Hepatocyte (in vitro differentiated cells): ENCODE measurements around the gene B3GNT9. TPM values are rescaled to one million over a fixed set of nuclear protein-coding genes. Genes with fewer than 3 reads are reported as not detected.
A peak's percentile ranks its signal among the peaks of the same experiment; 100 is the strongest.

Experiments
- DNase-seq: peaks from one replicate; pipeline ENCODE4 v3.0.0-alpha.2; 2016; ENCODE audit warnings: low spot score
- H2AFZ ChIP-seq: fragments of 200-600 bp; sonication (generic); 2 replicates; pipeline ENCODE4 v1.6.0; 2016; ENCODE audit warnings: antibody characterized with exemption, mild to moderate bottlenecking
- H3K27ac ChIP-seq: fragments of 200-600 bp; sonication (generic); 2 replicates; pipeline ENCODE4 v1.5.1; 2016; ENCODE audit warnings: mild to moderate bottlenecking
- H3K27me3 ChIP-seq: fragments of 200-600 bp; sonication (generic); 2 replicates; pipeline ENCODE4 v1.6.1; 2016
- H3K36me3 ChIP-seq: fragments of 200-600 bp; sonication (generic); replicated peaks from 2 replicates; pipeline ENCODE4 v1.5.1; 2016; ENCODE audit warnings: low read depth; ENCODE audit not compliant: insufficient read depth
- H3K4me1 ChIP-seq: fragments of 200-600 bp; sonication (generic); 2 replicates; pipeline ENCODE4 v1.5.1; 2016; ENCODE audit warnings: mild to moderate bottlenecking, moderate library complexity; ENCODE audit not compliant: insufficient read depth
- H3K4me2 ChIP-seq: fragments of 200-600 bp; sonication (generic); 2 replicates; pipeline ENCODE4 v1.6.0; 2016
- H3K4me3 ChIP-seq: fragments of 200-600 bp; sonication (generic); 2 replicates; pipeline ENCODE4 v1.5.1; 2016; ENCODE audit warnings: mild to moderate bottlenecking
- H3K79me2 ChIP-seq: fragments of 200-600 bp; sonication (generic); 2 replicates; pipeline ENCODE4 v1.6.0; 2017; ENCODE audit warnings: mild to moderate bottlenecking
- H3K9me2 ChIP-seq: fragments of 200-600 bp; sonication (generic); replicated peaks from 2 replicates; pipeline ENCODE4 v1.6.0; 2017; ENCODE audit warnings: mild to moderate bottlenecking; ENCODE audit not compliant: insufficient read depth
- H3K9me3 ChIP-seq: fragments of 200-600 bp; sonication (generic); 2 replicates; pipeline ENCODE4 v1.5.1; 2016; ENCODE audit warnings: low read depth, mild to moderate bottlenecking
- H4K20me1 ChIP-seq: fragments of 200-600 bp; sonication (generic); 2 replicates; pipeline ENCODE4 v1.6.0; 2016; ENCODE audit warnings: mild to moderate bottlenecking; ENCODE audit not compliant: insufficient read depth, poor library complexity, severe bottlenecking
- CTCF ChIP-seq: fragments of 200-600 bp; sonication (generic); IDR thresholded peaks from 2 replicates; pipeline ENCODE4 v1.5.1; 2016; ENCODE audit warnings: antibody characterized with exemption, mild to moderate bottlenecking; ENCODE audit not compliant: poor library complexity
- EZH2 ChIP-seq: fragments of 200-600 bp; sonication (generic); IDR thresholded peaks from 2 replicates; pipeline ENCODE4 v1.6.1; 2016; ENCODE audit warnings: antibody characterized with exemption, mild to moderate bottlenecking, borderline replicate concordance
- EZH2phosphoT487 ChIP-seq: fragments of 200-600 bp; sonication (generic); IDR thresholded peaks from one replicate; pipeline ENCODE4 v1.6.1; 2018; ENCODE audit warnings: antibody characterized with exemption, mild to moderate bottlenecking, low read depth, moderate library complexity; ENCODE audit not compliant: unreplicated experiment, severe bottlenecking
- WGBS: methylation state at CpG from one replicate; pipeline ENCODE4 v1.1.6; 2016; ENCODE audit warnings: low lambda C conversion rate; ENCODE audit errors: missing lambda C conversion rate; 5-methylcytosine and 5-hydroxymethylcytosine counted together
- polyA plus RNA-seq: library from polyadenylated mRNA; unstranded; fragments of >200 nt; fragmentation: Nextera tagmentation; extraction: Ambion mirVana; gene quantifications from 2 replicates; pipeline ENCODE4 v1.2.1, GENCODE V29; 2016
- total RNA-seq: library from RNA; depleted of rRNA; stranded (reverse); fragments of >200 nt; gene quantifications from 2 replicates; pipeline ENCODE4 v1.2.3, GENCODE V29; 2014

B3GNT9 gene
- total and polyA plus RNA-seq, 2 experiments from 2014 or later = 34.5 to 44.2 TPM

- no peaks in the 10 kb centered on the region for H4K20me1 ChIP-seq
- H3K27ac ChIP-seq = no peak overlapping the region
- TF ChIP-seq CTCF (no peak), EZH2 (no peak), EZH2phosphoT487 (no peak)
- WGBS = 26% methylated on average over 45 of the region's 61 CpGs
- H3K9me3 ChIP-seq = no peaks in the 10 kb centered on the region
- peaks cover 22% of the 10 kb centered on the region for H3K4me1 ChIP-seq
- H3K9me2 ChIP-seq = no peaks in the 10 kb centered on the region
- peak overlapping the region; percentile 91 for H3K4me2 ChIP-seq
- H3K79me2 ChIP-seq = peaks cover 4% of the 10 kb centered on the region
- H3K27me3 ChIP-seq = peaks cover 28% of the 10 kb centered on the region
- no peak overlapping the region for H2AFZ ChIP-seq
- no peaks in the 10 kb centered on the region for H3K36me3 ChIP-seq
- no peak for DNase-seq
- H3K4me3 ChIP-seq = no peak overlapping the region
Measured at GRCh38 chr16:67154578-67155294, 3.9 kb upstream of the B3GNT9 start.

DNA sequence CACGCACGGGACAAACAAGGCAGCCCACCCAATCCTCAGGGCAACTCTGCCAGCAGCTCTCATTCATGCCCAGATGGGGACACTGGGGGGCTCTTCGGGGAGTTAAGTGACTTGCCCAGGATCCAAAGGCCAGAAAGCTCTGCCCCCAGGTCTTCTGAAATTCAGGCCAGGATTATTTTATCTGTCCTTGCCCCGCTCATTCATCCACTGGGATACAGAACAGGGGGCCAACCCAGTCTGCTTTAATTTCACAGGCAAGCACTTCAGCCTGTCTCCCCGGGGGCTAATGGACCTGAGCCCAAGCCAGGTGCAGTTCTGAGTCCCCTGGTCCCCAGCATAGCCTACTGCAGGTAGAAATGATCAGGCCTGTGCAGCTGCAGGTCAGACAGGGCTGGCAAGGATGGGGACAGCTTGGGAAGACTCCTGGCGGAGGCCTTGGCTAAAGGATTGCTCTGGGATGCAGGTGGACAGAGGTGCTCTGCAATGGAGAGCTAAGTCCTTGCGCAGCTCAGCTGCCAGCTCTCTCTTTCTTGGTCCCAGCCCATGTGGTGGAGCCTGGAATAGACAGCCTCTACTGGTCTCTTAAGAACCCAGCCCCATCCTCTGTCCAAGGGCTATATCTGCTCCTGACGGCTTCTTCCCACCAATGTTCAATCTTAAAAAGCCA, 766 bp upstream of the B3GNT9 start:
- H3K4me3 ChIP-seq = no peak overlapping the region
- no peaks in the 10 kb centered on the region for H3K9me3 ChIP-seq
- H3K4me2 ChIP-seq = peak overlapping the region; percentile 92
- no peaks in the 10 kb centered on the region for H4K20me1 ChIP-seq
- no peaks in the 10 kb centered on the region for H3K36me3 ChIP-seq
- WGBS = 58% methylated on average over 8 of the region's 8 CpGs
- H3K9me2 ChIP-seq = no peaks in the 10 kb centered on the region
- no peak for TF ChIP-seq CTCF
- no peak for TF ChIP-seq EZH2
- no peak for TF ChIP-seq EZH2phosphoT487
- peak overlapping the region; percentile 98 for H3K27ac ChIP-seq
- no peak for DNase-seq
- peaks cover 19% of the 10 kb centered on the region for H3K27me3 ChIP-seq
- peaks cover 17% of the 10 kb centered on the region for H3K4me1 ChIP-seq
- H3K79me2 ChIP-seq = peaks cover 4% of the 10 kb centered on the region
- peak overlapping the region; percentile 94 for H2AFZ ChIP-seq

DNA sequence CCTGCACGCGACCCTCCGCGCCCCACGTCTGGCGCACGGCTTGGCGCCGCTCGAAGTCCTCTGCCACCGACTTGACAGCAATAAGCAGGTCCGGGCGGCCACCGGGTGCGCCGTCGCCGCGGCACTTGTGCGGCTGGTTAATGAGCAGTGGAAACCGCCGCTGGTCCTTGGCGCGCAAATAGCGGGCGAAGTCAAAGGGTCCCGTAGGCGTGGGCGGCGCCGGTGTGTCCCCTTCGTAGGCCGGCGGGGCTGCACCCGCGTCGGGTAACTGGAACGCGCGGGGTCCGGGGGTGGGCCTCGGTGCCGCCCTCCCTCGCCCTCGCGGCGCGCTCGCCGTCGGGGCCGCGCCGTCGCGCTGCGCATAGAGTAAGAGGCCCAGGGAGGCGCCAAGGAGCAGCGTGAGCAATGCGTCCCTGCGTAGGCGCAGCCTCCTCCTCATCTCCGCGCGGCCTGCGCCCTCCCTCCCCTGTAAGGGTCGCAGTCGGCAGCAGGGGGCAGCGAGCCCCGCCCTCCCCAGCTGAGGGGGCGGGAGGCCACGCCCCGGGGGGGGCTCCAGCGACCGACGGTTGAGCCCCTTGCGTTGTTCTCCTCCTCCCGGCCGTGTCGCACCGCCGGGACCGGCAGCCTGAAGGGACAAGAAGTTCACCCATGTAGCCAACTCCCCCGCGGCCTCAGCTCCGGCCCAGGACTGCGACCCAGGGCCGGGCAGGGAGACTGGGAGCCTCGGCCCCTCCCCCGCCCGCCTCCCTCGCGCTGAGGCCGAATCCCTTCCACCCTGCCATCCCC, 558 bp downstream of the B3GNT9 start:
- peak overlapping the region; percentile 94 for H2AFZ ChIP-seq

More for the DNA sequence above, 558 bp downstream of the B3GNT9 start:
- Histone ChIP-seq H3K9me3 (no peaks in the 10 kb centered on the region), H3K9me2 (no peaks in the 10 kb centered on the region), H3K4me3 (peak overlapping the region; percentile 82), H3K4me2 (peak overlapping the region; percentile 92), H3K79me2 (peaks cover 4% of the 10 kb centered on the region), H3K4me1 (peaks cover 17% of the 10 kb centered on the region), H3K36me3 (no peaks in the 10 kb centered on the region), H4K20me1 (no peaks in the 10 kb centered on the region), H3K27me3 (peaks cover 13% of the 10 kb centered on the region), H3K27ac (peak overlapping the region; percentile 98)
- TF ChIP-seq EZH2phosphoT487 = no peak
- TF ChIP-seq CTCF = peak; percentile 13
- no peak for TF ChIP-seq EZH2
- 14% methylated on average over 37 of the region's 94 CpGs for WGBS
- peak; percentile 86 for DNase-seq
